ENCODE data around the gene EEFSEC.

Gene EEFSEC

DNA sequence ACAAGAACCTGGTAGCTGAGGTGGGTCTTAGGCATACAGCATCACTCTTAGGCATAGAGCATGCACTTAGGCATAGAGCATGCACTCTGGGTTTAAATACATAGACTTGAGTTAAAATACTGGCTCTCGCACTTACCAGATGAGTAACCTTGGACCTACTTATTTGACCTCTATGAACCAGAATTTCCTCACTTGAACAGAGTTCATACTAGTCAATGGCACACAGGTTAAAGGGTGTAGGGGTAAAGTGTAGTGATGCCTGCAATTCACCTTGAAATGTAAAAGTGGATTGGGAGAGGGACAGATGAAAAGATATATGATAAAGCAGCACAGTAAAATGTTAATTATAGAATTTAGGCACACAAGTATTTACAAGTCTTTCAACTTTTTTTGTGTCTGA is 31.3 kb upstream of the EEFSEC start:
- H3K9me3 Mint-ChIP-seq, result no peaks in the 10 kb centered on the region
- peak overlapping the region in 2 of 3 experiments; percentile 5 to 13 for H3K27ac Mint-ChIP-seq
- TF ChIP-seq, protein P1, sequence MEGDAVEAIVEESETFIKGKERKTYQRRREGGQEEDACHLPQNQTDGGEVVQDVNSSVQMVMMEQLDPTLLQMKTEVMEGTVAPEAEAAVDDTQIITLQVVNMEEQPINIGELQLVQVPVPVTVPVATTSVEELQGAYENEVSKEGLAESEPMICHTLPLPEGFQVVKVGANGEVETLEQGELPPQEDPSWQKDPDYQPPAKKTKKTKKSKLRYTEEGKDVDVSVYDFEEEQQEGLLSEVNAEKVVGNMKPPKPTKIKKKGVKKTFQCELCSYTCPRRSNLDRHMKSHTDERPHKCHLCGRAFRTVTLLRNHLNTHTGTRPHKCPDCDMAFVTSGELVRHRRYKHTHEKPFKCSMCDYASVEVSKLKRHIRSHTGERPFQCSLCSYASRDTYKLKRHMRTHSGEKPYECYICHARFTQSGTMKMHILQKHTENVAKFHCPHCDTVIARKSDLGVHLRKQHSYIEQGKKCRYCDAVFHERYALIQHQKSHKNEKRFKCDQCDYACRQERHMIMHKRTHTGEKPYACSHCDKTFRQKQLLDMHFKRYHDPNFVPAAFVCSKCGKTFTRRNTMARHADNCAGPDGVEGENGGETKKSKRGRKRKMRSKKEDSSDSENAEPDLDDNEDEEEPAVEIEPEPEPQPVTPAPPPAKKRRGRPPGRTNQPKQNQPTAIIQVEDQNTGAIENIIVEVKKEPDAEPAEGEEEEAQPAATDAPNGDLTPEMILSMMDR (IDR thresholded peaks at IDR 0.05; ENCODE audit: unreplicated experiment in 3 of 3), result no peak
- H3K36me3 Mint-ChIP-seq (ENCODE audit: low read depth), result peaks cover 12% of the 10 kb centered on the region
- peaks cover 9% of the 10 kb centered on the region for H3K4me1 Mint-ChIP-seq
- no peaks in the 10 kb centered on the region for H3K27me3 Mint-ChIP-seq (ENCODE audit: low read depth)
- H3K4me3 Mint-ChIP-seq, result peak overlapping the region; percentile 99 to 100 (median 99)

DNA sequence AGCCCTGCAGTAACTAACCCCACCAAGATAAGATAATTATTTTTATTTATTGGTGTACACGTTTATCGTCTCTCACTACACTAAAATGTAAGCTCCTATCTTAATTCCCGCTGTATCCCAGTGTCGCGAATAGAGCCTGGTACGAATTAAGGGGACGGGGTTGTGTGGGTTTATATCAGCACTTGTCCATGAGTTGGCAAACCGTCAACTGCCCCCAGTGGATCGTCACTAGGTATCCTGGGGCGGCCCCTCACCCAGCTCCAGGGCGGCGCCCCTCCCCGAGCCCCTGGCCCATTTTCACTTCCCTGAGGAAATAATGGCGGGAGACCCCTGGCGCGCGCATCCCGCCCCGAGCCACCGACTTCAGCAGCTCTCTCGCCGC is 30.1 kb upstream of the EEFSEC start:
- H3K27me3 Mint-ChIP-seq (ENCODE audit: low read depth), result peaks cover under 1% of the 10 kb centered on the region
- H3K9me3 Mint-ChIP-seq, result no peaks in the 10 kb centered on the region
- H3K27ac Mint-ChIP-seq, result peak overlapping the region; percentile 49 to 98 (median 98)
- peak overlapping the region; percentile 99 to 100 (median 99) for H3K4me3 Mint-ChIP-seq
- TF ChIP-seq, protein P1 (IDR thresholded peaks at IDR 0.05; ENCODE audit: unreplicated experiment in 3 of 3), result no peak
- peaks cover 9% of the 10 kb centered on the region for H3K4me1 Mint-ChIP-seq
- peaks cover 3% of the 10 kb centered on the region for H3K36me3 Mint-ChIP-seq (ENCODE audit: low read depth)

DNA sequence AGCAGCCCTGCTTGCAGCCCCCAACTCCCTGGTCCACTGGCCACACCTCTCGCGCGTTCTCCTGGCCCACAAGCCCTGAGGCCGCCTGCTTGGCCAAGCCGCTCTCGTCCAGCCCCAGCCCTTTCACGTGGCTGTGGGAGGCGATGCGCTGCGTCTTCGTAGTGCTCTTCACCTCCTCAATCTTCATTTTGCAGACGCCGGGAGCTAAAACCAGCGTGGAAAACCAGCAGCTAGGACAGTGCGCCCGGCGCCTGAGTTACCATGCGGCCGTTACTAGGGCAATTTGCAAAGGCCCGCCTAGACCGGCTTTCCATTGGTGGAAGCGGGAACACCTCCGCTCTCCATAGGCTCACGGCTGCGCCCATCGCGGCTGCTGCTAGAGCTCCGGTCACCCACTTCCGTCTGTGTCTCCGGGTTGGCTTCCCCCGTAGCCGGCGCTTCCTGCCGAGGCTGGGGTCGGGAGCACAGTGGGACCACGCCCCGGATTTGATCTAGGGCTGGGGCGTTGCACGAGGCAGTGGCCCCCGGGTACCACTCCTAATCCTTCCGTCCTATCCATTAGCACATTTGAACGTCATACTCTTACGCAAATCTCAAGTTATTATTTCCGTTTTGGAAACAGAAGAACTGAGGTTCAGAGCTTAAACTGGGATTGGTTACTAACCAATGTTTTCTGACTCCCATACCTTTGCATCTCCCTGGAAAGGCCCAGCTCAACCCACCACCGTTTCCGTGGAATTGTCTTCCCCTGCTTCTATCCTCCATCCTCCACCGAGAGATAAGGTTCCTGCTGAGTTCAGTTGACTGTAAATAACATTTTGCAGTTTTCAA is 29.5 kb upstream of the EEFSEC start, which contains the start of gene RUVBL1:
RUVBL1 (minus strand) TSS at position 275 of the 831 bp plus-strand sequence; CDS start at position 187, 88 bp downstream.
- H3K4me3 Mint-ChIP-seq, result peak within 1 kb of the TSS; percentile 99 to 100 (median 99)
- H3K4me1 Mint-ChIP-seq, result peaks cover 9% of the 10 kb centered on the region
- H3K36me3 Mint-ChIP-seq (ENCODE audit: low read depth), result peaks cover 3% of the 10 kb centered on the region
- no peaks in the 10 kb centered on the region for H3K9me3 Mint-ChIP-seq
- H3K27me3 Mint-ChIP-seq (ENCODE audit: low read depth), result peaks cover 6% of the 10 kb centered on the region
- TF ChIP-seq, protein P1 (IDR thresholded peaks at IDR 0.05; ENCODE audit: unreplicated experiment in 3 of 3), result no peak
- H3K27ac Mint-ChIP-seq, result peak within 1 kb of the TSS; percentile 49 to 98 (median 98)

DNA sequence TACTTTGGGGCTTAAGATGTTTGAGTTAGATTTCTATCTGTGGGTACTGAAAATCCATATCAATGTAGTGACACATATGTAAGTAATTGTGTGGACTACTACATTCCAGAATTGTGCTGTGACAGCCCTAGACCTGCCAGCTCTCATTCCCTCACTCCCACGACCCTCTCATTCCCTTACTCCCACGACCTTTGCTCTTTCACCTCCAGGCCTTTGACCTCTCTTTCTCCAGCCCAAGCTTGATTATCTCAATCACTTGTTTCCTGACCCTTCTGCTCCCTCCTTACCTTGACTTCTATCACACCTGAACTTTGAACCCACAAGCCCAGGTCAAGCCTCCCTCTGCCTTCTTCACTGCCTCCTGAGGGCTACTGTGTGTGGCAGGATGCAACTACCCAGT is 26.0 kb upstream of the EEFSEC start:
- TF ChIP-seq, protein P1 (IDR thresholded peaks at IDR 0.05; ENCODE audit: unreplicated experiment in 3 of 3), result no peak
- H3K4me1 Mint-ChIP-seq, result peaks cover 5% of the 10 kb centered on the region
- H3K27me3 Mint-ChIP-seq (ENCODE audit: low read depth), result peaks cover 11% of the 10 kb centered on the region
- no peak overlapping the region for H3K27ac Mint-ChIP-seq
- no peaks in the 10 kb centered on the region for H3K36me3 Mint-ChIP-seq (ENCODE audit: low read depth)
- no peak overlapping the region for H3K4me3 Mint-ChIP-seq
- H3K9me3 Mint-ChIP-seq, result no peaks in the 10 kb centered on the region

DNA sequence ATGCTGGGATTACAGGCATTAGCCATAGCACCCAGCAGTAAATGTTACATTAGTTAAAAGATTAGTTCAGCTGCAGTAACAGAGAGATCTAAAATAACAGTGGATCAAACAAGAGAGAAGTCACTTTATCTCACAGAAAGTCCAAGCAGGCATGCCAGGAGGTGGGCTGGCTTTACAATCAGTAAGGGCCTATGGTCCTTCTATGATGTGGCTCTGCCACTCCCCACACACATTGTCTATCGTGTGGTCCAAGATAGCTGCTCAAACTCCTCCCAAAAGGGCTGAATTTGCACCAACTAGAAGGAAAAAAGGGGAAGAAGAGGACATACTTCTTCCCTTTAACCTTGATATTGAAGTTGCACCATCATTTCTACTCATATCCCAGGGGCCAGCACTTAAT is 25.0 kb upstream of the EEFSEC start:
- Mint-ChIP-seq H3K4me1 (peaks cover 4% of the 10 kb centered on the region), H3K27me3 (ENCODE audit: low read depth) (peaks cover 11% of the 10 kb centered on the region), H3K27ac (no peak overlapping the region), H3K9me3 (peaks cover 2% of the 10 kb centered on the region), H3K4me3 (no peak overlapping the region), H3K36me3 (ENCODE audit: low read depth) (no peaks in the 10 kb centered on the region)
- TF ChIP-seq, protein P1 (IDR thresholded peaks at IDR 0.05; ENCODE audit: unreplicated experiment in 3 of 3), result no peak

Measured in nephron (organoid).